ENCODE measurements around the gene DNAJC24.

DNAJC24 gene

DNA sequence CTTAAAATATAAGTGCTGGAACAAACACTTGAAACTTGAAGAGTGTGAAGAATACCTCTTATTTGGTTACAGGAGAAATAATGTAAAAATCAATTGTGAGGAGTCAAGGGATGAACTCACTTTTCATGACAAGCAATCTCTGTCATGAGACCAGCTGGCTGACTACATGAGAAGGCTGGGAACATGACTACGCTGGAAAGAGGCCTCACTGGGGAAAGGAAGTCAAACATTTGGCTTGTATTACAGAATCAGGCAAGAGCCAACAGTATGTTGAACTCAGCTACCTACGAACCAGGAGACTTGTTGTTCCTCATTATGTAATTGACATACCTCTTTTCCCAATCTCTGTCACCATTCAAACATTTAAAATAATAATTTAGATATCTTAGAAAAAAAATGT, 14.5 kb upstream of the DNAJC24 start:
- TF ChIP-seq, protein P1, sequence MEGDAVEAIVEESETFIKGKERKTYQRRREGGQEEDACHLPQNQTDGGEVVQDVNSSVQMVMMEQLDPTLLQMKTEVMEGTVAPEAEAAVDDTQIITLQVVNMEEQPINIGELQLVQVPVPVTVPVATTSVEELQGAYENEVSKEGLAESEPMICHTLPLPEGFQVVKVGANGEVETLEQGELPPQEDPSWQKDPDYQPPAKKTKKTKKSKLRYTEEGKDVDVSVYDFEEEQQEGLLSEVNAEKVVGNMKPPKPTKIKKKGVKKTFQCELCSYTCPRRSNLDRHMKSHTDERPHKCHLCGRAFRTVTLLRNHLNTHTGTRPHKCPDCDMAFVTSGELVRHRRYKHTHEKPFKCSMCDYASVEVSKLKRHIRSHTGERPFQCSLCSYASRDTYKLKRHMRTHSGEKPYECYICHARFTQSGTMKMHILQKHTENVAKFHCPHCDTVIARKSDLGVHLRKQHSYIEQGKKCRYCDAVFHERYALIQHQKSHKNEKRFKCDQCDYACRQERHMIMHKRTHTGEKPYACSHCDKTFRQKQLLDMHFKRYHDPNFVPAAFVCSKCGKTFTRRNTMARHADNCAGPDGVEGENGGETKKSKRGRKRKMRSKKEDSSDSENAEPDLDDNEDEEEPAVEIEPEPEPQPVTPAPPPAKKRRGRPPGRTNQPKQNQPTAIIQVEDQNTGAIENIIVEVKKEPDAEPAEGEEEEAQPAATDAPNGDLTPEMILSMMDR (IDR thresholded peaks at IDR 0.05; ENCODE audit: borderline replicate concordance, extremely low read depth, low read length, poor library complexity, severe bottlenecking) = no peak
- TF ChIP-seq EZH2 (IDR thresholded peaks at IDR 0.05; ENCODE audit: borderline replicate concordance, low read depth, low read length, severe bottlenecking) = no peak
- no peak overlapping the region for H3K4me2 ChIP-seq (ENCODE audit: insufficient read depth, low read length)
- no peaks in the 10 kb centered on the region for H3K4me1 ChIP-seq (ENCODE audit: insufficient read depth, low read length)
- no peaks in the 10 kb centered on the region for H3K79me2 ChIP-seq (ENCODE audit: insufficient read depth, low read length)
- H4K20me1 ChIP-seq (ENCODE audit: insufficient read depth, low read length) = no peaks in the 10 kb centered on the region
- no peak for ATAC-seq (ENCODE audit: insufficient read depth, low read depth)
- H3K9me3 ChIP-seq (ENCODE audit: insufficient read depth, low read length, severe bottlenecking) = no peaks in the 10 kb centered on the region
- H3K27ac ChIP-seq (ENCODE audit: low read length) = no peak overlapping the region
- no peaks in the 10 kb centered on the region for H3K36me3 ChIP-seq (ENCODE audit: insufficient read depth, low read length)
- peaks cover 6% of the 10 kb centered on the region for H3K27me3 ChIP-seq (ENCODE audit: insufficient read depth, low read length, poor library complexity)
- no peak overlapping the region for H2AFZ ChIP-seq (ENCODE audit: low read depth, low read length)
- H3K4me3 ChIP-seq (ENCODE audit: low read depth in 1 of 2, low read length in 2 of 2) = no peak overlapping the region
- H3K9ac ChIP-seq (ENCODE audit: low read depth, low read length) = no peak overlapping the region
- no peak for DNase-seq

DNA sequence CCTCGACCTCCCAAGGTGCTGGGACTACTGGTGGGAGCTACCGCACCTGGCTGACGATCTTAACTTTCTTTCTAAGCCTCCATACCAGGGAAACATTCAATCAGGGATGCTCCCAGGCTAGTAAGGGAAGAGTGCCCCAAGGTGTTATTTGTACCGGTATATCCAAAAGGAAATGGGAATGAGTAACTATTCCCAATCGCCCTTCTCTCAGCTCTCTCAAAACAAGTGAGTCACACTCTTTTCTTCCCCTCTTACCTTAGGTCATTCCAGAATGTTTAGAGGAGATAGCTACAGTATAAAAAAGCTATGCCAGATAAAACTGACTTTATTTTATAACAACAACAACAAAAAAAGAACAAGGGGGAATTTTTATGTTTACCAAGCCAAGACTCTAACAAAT, 13.8 kb upstream of the DNAJC24 start:
- DNase-seq (no peak), ATAC-seq (ENCODE audit: insufficient read depth, low read depth) (no peak)
- no peak for TF ChIP-seq EZH2 (IDR thresholded peaks at IDR 0.05; ENCODE audit: borderline replicate concordance, low read depth, low read length, severe bottlenecking)
- TF ChIP-seq, protein P1 (IDR thresholded peaks at IDR 0.05; ENCODE audit: borderline replicate concordance, extremely low read depth, low read length, poor library complexity, severe bottlenecking) = no peak
- H3K27ac ChIP-seq (ENCODE audit: low read length) = no peak overlapping the region
- H3K9ac ChIP-seq (ENCODE audit: low read depth, low read length) = no peak overlapping the region
- no peaks in the 10 kb centered on the region for H3K36me3 ChIP-seq (ENCODE audit: insufficient read depth, low read length)
- no peaks in the 10 kb centered on the region for H3K4me1 ChIP-seq (ENCODE audit: insufficient read depth, low read length)
- no peak overlapping the region for H3K4me3 ChIP-seq (ENCODE audit: low read depth in 1 of 2, low read length in 2 of 2)
- no peak overlapping the region for H2AFZ ChIP-seq (ENCODE audit: low read depth, low read length)
- H3K27me3 ChIP-seq (ENCODE audit: insufficient read depth, low read length, poor library complexity) = peaks cover 3% of the 10 kb centered on the region
- H3K9me3 ChIP-seq (ENCODE audit: insufficient read depth, low read length, severe bottlenecking) = no peaks in the 10 kb centered on the region
- H4K20me1 ChIP-seq (ENCODE audit: insufficient read depth, low read length) = no peaks in the 10 kb centered on the region
- no peaks in the 10 kb centered on the region for H3K79me2 ChIP-seq (ENCODE audit: insufficient read depth, low read length)
- no peak overlapping the region for H3K4me2 ChIP-seq (ENCODE audit: insufficient read depth, low read length)

DNA sequence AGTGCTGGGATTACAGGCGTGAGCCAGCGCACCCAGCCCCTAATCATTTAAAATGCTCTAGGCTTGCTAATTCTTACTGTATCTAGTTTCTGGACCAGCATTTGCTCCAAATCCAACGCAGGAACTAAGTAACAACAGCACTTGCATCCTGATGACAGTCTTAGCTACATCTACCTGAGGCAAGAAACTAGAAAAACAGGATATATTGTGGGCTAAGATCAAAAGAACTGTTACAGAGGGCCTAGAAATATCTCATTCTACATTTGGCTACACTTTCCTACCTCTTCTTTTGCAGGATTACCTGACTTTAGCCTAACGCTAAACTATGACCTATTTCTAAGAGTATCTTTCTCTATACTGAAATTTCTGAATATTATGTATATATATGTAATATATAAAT, 7.9 kb upstream of the DNAJC24 start:
- Histone ChIP-seq H3K27me3 (ENCODE audit: insufficient read depth, low read length, poor library complexity) (peaks cover 4% of the 10 kb centered on the region), H4K20me1 (ENCODE audit: insufficient read depth, low read length) (no peaks in the 10 kb centered on the region), H3K4me2 (ENCODE audit: insufficient read depth, low read length) (no peak overlapping the region), H3K27ac (ENCODE audit: low read length) (no peak overlapping the region), H3K4me3 (ENCODE audit: low read depth in 1 of 2, low read length in 2 of 2) (no peak overlapping the region), H2AFZ (ENCODE audit: low read depth, low read length) (no peak overlapping the region), H3K9ac (ENCODE audit: low read depth, low read length) (no peak overlapping the region), H3K79me2 (ENCODE audit: insufficient read depth, low read length) (no peaks in the 10 kb centered on the region), H3K9me3 (ENCODE audit: insufficient read depth, low read length, severe bottlenecking) (no peaks in the 10 kb centered on the region), H3K4me1 (ENCODE audit: insufficient read depth, low read length) (peaks cover 2% of the 10 kb centered on the region; the same call in 1 of the 2 replicates), H3K36me3 (ENCODE audit: insufficient read depth, low read length) (no peaks in the 10 kb centered on the region)
- TF ChIP-seq EZH2 (IDR thresholded peaks at IDR 0.05; ENCODE audit: borderline replicate concordance, low read depth, low read length, severe bottlenecking) = no peak
- TF ChIP-seq, protein P1 (IDR thresholded peaks at IDR 0.05; ENCODE audit: borderline replicate concordance, extremely low read depth, low read length, poor library complexity, severe bottlenecking) = no peak
- no peak for DNase-seq
- no peak for ATAC-seq (ENCODE audit: insufficient read depth, low read depth)

DNA sequence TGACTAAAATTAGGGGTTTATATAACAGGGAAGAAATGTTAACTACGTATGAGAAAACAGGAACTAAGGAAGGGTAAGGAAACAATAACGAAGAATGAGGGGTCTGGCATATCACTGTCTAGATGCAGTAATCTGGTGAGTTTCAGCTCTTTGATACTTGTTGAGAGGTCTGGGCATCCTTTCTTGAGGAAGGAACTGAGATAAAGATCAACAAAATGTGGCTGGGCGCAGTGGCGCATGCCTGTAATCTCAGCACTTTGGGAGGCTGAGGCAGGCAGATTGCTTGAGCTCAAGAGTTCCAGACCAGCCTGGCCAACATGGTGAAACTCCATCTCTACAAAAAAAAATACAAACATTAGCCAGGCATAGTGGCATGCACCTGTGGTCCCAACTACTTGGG, 2.9 kb upstream of the DNAJC24 start:
- Histone ChIP-seq H3K4me1 (ENCODE audit: insufficient read depth, low read length) (peaks cover 28% of the 10 kb centered on the region), H3K9me3 (ENCODE audit: insufficient read depth, low read length, severe bottlenecking) (no peaks in the 10 kb centered on the region), H3K27ac (ENCODE audit: low read length) (no peak overlapping the region), H3K79me2 (ENCODE audit: insufficient read depth, low read length) (peaks cover 14% of the 10 kb centered on the region), H3K36me3 (ENCODE audit: insufficient read depth, low read length) (no peaks in the 10 kb centered on the region), H3K4me3 (ENCODE audit: low read depth in 1 of 2, low read length in 2 of 2) (no peak overlapping the region), H2AFZ (ENCODE audit: low read depth, low read length) (no peak overlapping the region), H3K4me2 (ENCODE audit: insufficient read depth, low read length) (no peak overlapping the region), H3K27me3 (ENCODE audit: insufficient read depth, low read length, poor library complexity) (peaks cover 4% of the 10 kb centered on the region), H3K9ac (ENCODE audit: low read depth, low read length) (no peak overlapping the region), H4K20me1 (ENCODE audit: insufficient read depth, low read length) (no peaks in the 10 kb centered on the region)
- peak; percentile 31 for DNase-seq
- TF ChIP-seq EZH2 (IDR thresholded peaks at IDR 0.05; ENCODE audit: borderline replicate concordance, low read depth, low read length, severe bottlenecking) = no peak
- TF ChIP-seq, protein P1 (IDR thresholded peaks at IDR 0.05; ENCODE audit: borderline replicate concordance, extremely low read depth, low read length, poor library complexity, severe bottlenecking) = no peak
- peak; percentile 27; the same call in 1 of the 3 replicates for ATAC-seq (ENCODE audit: insufficient read depth, low read depth)
